ENCODE data around the gene CALR. TPM values are rescaled to one million over a fixed set of nuclear protein-coding genes. Genes with fewer than 3 reads are reported as not detected.

Gene CALR
- polyA plus RNA-seq, 6 donors from 2014 or later, result 97.4 to 189 (median 155) TPM

Other genes starting within 250 kb of the CALR start
- gene FBXW9, start 242.0 kb upstream of the CALR start, polyA plus RNA-seq (ENCODE audit: low read depth in 6 of 6), result 1 to 10 TPM; 2.0 to 5.8 (median 4.9) TPM
- gene TNPO2, start 214.7 kb upstream of the CALR start, polyA plus RNA-seq (ENCODE audit: low read depth in 6 of 6), result 1 to 10 TPM in 5 of 6 donors, not detected in 1; 1.7 to 3.5 (median 2.7) TPM
- 100 to 1,000 TPM; 207 to 269 (median 230) TPM for gene TRIR, start 203.9 kb upstream of the CALR start, polyA plus RNA-seq (ENCODE audit: low read depth in 6 of 6)
- 100 to 1,000 TPM in 1 of 6 donors, 10 to 100 TPM in 5; 46.3 to 105 (median 53.5) TPM for gene GET3, start 201.1 kb upstream of the CALR start, polyA plus RNA-seq (ENCODE audit: low read depth in 6 of 6)
- gene BEST2, start 186.8 kb upstream of the CALR start, polyA plus RNA-seq (ENCODE audit: low read depth in 6 of 6), result under 1 TPM in 1 of 6 donors, not detected in 5; 0.23 TPM
- gene HOOK2, start 163.1 kb upstream of the CALR start, polyA plus RNA-seq (ENCODE audit: low read depth in 6 of 6), result 1 to 10 TPM; 1.1 to 7.1 (median 3.3) TPM
- gene JUNB, start 147.1 kb upstream of the CALR start, polyA plus RNA-seq (ENCODE audit: low read depth in 6 of 6), result 1,000 to 10,000 TPM in 5 of 6 donors, 100 to 1,000 TPM in 1; 777 to 2,686 (median 1,649) TPM
- 100 to 1,000 TPM in 5 of 6 donors, 10 to 100 TPM in 1; 96.8 to 203 (median 126) TPM for gene PRDX2, start 136.8 kb upstream of the CALR start, polyA plus RNA-seq (ENCODE audit: low read depth in 6 of 6)
- 1 to 10 TPM in 5 of 6 donors, not detected in 1; 2.0 to 6.6 (median 5.2) TPM for gene THSD8, start 136.5 kb upstream of the CALR start, polyA plus RNA-seq (ENCODE audit: low read depth in 6 of 6)
- 10 to 100 TPM; 19.7 to 30.9 (median 25.1) TPM for gene RNASEH2A, start 132.0 kb upstream of the CALR start, polyA plus RNA-seq (ENCODE audit: low read depth in 6 of 6)
- not detected for gene RTBDN, start 104.0 kb upstream of the CALR start, polyA plus RNA-seq (ENCODE audit: low read depth in 6 of 6)
- gene MAST1, start 100.1 kb upstream of the CALR start, polyA plus RNA-seq (ENCODE audit: low read depth in 6 of 6), result 1 to 10 TPM in 3 of 6 donors, under 1 TPM in 2, not detected in 1; 0.10 to 2.5 (median 1.0) TPM
- 10 to 100 TPM; 24.5 to 55.8 (median 40.6) TPM for gene DNASE2, start 57.2 kb upstream of the CALR start, polyA plus RNA-seq (ENCODE audit: low read depth in 6 of 6)
- not detected for gene KLF1, start 51.4 kb upstream of the CALR start, polyA plus RNA-seq (ENCODE audit: low read depth in 6 of 6)
- 10 to 100 TPM in 5 of 6 donors, 1 to 10 TPM in 1; 7.8 to 16.3 (median 13.4) TPM for gene GCDH, start 47.4 kb upstream of the CALR start, polyA plus RNA-seq (ENCODE audit: low read depth in 6 of 6)
- under 1 TPM in 1 of 6 donors, not detected in 5; 0.21 TPM for gene SYCE2, start 19.3 kb upstream of the CALR start, polyA plus RNA-seq (ENCODE audit: low read depth in 6 of 6)
- gene FARSA, start 4.9 kb upstream of the CALR start, polyA plus RNA-seq (ENCODE audit: low read depth in 6 of 6), result 10 to 100 TPM; 33.8 to 63.0 (median 44.0) TPM
- gene RAD23A, start 7.3 kb downstream of the CALR start, polyA plus RNA-seq (ENCODE audit: low read depth in 6 of 6), result 100 to 1,000 TPM in 3 of 6 donors, 10 to 100 TPM in 3; 82.9 to 119 (median 99.3) TPM
- gene GADD45GIP1, start 18.6 kb downstream of the CALR start, polyA plus RNA-seq (ENCODE audit: low read depth in 6 of 6), result 10 to 100 TPM; 49.4 to 65.9 (median 52.7) TPM
- gene DAND5, start 31.0 kb downstream of the CALR start, polyA plus RNA-seq (ENCODE audit: low read depth in 6 of 6), result not detected
- 1 to 10 TPM in 2 of 6 donors, under 1 TPM in 2, not detected in 2; 0.21 to 2.1 (median 1.1) TPM for gene NFIX, start 56.9 kb downstream of the CALR start, polyA plus RNA-seq (ENCODE audit: low read depth in 6 of 6)
- gene LYL1, start 164.2 kb downstream of the CALR start, polyA plus RNA-seq (ENCODE audit: low read depth in 6 of 6), result 10 to 100 TPM; 39.9 to 88.3 (median 50.8) TPM
- 10 to 100 TPM; 20.2 to 36.3 (median 24.1) TPM for gene TRMT1, start 178.1 kb downstream of the CALR start, polyA plus RNA-seq (ENCODE audit: low read depth in 6 of 6)
- 1 to 10 TPM in 2 of 6 donors, under 1 TPM in 4; 0.47 to 1.4 (median 0.67) TPM for gene NACC1, start 179.7 kb downstream of the CALR start, polyA plus RNA-seq (ENCODE audit: low read depth in 6 of 6)
- 10 to 100 TPM; 48.2 to 84.3 (median 60.0) TPM for gene STX10, start 211.8 kb downstream of the CALR start, polyA plus RNA-seq (ENCODE audit: low read depth in 6 of 6)
- gene IER2, start 211.8 kb downstream of the CALR start, polyA plus RNA-seq (ENCODE audit: low read depth in 6 of 6), result 1,000 to 10,000 TPM in 2 of 6 donors, 100 to 1,000 TPM in 4; 351 to 1,131 (median 562) TPM